Common myeloid progenitor, CD34-positive (primary cell): ENCODE results near the gene MACROD2.

Experiments
- CTCF ChIA-PET: fragments of 350-600 bp; sonication (Branson Sonifier 250); formaldehyde crosslinking; loops from one replicate; lab custom pipeline; 2021; ENCODE audit warnings: antibody characterized with exemption; lab: Charles Lee
- POLR2A ChIA-PET: fragments of 350-600 bp; sonication (Branson Sonifier 250); formaldehyde crosslinking; loops from one replicate; lab custom pipeline; 2021; ENCODE audit warnings: antibody characterized with exemption; lab: Charles Lee
- DNase-seq, 3 donors: peaks; one replicate each; pipeline versions ENCODE4 v3.0.0 to v3.0.0-alpha.2; 2013
- H3K27ac ChIP-seq, 2 experiments: 1 replicate in 1 of 2; 2 replicates in 1 of 2; pipeline ENCODE4 v1.7.0; 2013; ENCODE audit warnings: inconsistent platforms in 2 of 2, low read length in 2 of 2, mild to moderate bottlenecking in 2 of 2, low read depth in 1 of 2, moderate library complexity in 1 of 2; ENCODE audit not compliant: severe bottlenecking in 2 of 2, insufficient read depth in 1 of 2, poor library complexity in 1 of 2
- H3K27me3 ChIP-seq, 5 experiments: replicated peaks in 2 of 5; 1 replicate in 3 of 5; 2 replicates in 2 of 5; pipeline versions ENCODE4 v1.6.1 to v1.7.0; 2013; ENCODE audit warnings: low read length in 4 of 5, mild to moderate bottlenecking in 2 of 5, moderate library complexity in 2 of 5, inconsistent platforms in 1 of 5; ENCODE audit not compliant: insufficient read depth in 5 of 5, control insufficient read depth in 4 of 5
- H3K36me3 ChIP-seq, 4 experiments: 1 replicate in 2 of 4; 2 replicates in 2 of 4; pipeline versions ENCODE4 v1.6.1 to v1.7.0; 2013; ENCODE audit warnings: low read length in 3 of 4, control low read depth in 1 of 4, mild to moderate bottlenecking in 1 of 4; ENCODE audit not compliant: control insufficient read depth in 4 of 4, insufficient read depth in 4 of 4
- H3K4me1 ChIP-seq, 4 experiments: 1 replicate in 3 of 4; 2 replicates in 1 of 4; pipeline versions ENCODE4 v1.6.1 to v1.7.1; 2013; ENCODE audit warnings: low read length in 3 of 4, mild to moderate bottlenecking in 3 of 4, control low read depth in 1 of 4, inconsistent platforms in 1 of 4, moderate library complexity in 1 of 4; ENCODE audit not compliant: control insufficient read depth in 4 of 4, insufficient read depth in 4 of 4; ENCODE audit errors: control extremely low read depth in 1 of 4
- H3K4me3 ChIP-seq, 7 experiments: 1 replicate in 4 of 7; 2 replicates in 3 of 7; pipeline versions ENCODE4 v1.5.1 to v1.7.0; 2013; ENCODE audit warnings: mild to moderate bottlenecking in 7 of 7, low read length in 6 of 7, moderate library complexity in 6 of 7, inconsistent platforms in 2 of 7, low read depth in 2 of 7, control low read depth in 1 of 7; ENCODE audit not compliant: insufficient read depth in 4 of 7, control insufficient read depth in 1 of 7; ENCODE audit errors: extremely low read depth in 1 of 7
- H3K9me3 ChIP-seq, 5 experiments: 1 replicate in 4 of 5; 2 replicates in 1 of 5; pipeline versions ENCODE4 v1.6.1 to v1.7.1; 2013; ENCODE audit warnings: low read length in 4 of 5, mild to moderate bottlenecking in 2 of 5, inconsistent platforms in 1 of 5, low read depth in 1 of 5, moderate library complexity in 1 of 5; ENCODE audit not compliant: control insufficient read depth in 4 of 5, insufficient read depth in 2 of 5; ENCODE audit errors: control extremely low read depth in 1 of 5
- WGBS: methylation state at CpG from one replicate; pipeline ENCODE4 v1.1.5; 2013; ENCODE audit not compliant: insufficient coverage; 5-methylcytosine and 5-hydroxymethylcytosine counted together

The MACROD2 gene

DNA sequence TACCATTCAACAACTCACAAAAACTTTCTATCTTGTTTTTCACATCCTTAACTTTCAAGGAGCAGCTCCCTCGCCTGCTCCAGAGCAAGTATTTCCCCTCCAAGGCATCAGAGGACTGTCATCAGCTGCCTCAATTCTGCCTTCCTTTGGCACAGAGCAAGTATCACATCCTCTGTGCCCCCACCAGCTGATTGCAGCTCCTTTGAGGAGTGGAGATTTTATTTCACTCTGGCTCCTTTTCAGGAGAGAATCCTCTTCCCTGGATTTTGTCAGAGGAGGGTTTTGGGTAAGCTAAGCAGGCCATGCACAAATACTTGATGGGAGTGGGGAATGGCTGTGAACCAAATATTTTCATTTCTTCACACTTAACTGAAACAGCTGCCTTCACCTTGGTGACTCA lies 952.6 kb downstream of the MACROD2 start:
- Histone ChIP-seq H3K4me1 (no peaks in the 10 kb centered on the region), H3K4me3 (no peak overlapping the region), H3K36me3 (no peaks in the 10 kb centered on the region), H3K27me3 (no peaks in the 10 kb centered on the region), H3K9me3 (no peaks in the 10 kb centered on the region), H3K27ac (no peak overlapping the region)
- DNase-seq: no peak
- WGBS: 65% methylated on average over 1 of the region's 1 CpG
- CTCF ChIA-PET: no interaction called here
- POLR2A ChIA-PET: no interaction called here

- no peak for DNase-seq
- H3K9me3 ChIP-seq: no peaks in the 10 kb centered on the region
- H3K27me3 ChIP-seq: no peaks in the 10 kb centered on the region
- H3K4me3 ChIP-seq: no peak overlapping the region
- WGBS: 84% methylated on average over 3 of the region's 3 CpGs
- H3K4me1 ChIP-seq: no peaks in the 10 kb centered on the region
- no peaks in the 10 kb centered on the region for H3K36me3 ChIP-seq
- POLR2A ChIA-PET: no interaction called here
- CTCF ChIA-PET: no interaction called here
- no peak overlapping the region for H3K27ac ChIP-seq
These were observed 953.1 kb downstream of the MACROD2 start for GRCh38 chr20:14948416-14948815.

DNA sequence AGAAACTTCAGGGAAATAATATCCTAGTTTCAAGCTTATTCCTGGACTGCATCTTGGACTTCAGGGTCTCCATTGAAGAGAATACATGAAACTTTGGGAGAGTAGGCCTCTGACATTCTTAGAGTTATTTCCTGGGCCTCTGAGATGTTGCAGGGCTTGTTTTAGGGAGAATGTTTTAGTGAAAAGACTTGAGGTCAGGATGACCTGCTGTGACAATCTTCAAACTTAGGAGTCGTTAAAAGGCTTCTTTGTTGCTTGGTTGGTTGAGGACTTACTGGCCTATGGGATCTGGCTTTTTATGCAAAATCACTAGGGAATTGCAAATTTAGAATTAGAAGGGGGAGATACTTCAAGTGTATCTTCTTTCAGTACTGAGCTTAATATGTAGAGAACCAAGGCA lies 955.3 kb downstream of the MACROD2 start:
- POLR2A ChIA-PET: no interaction called here
- H3K4me1 ChIP-seq: no peaks in the 10 kb centered on the region
- no peak overlapping the region for H3K4me3 ChIP-seq
- DNase-seq: no peak
- H3K27ac ChIP-seq: no peak overlapping the region
- CTCF ChIA-PET: no interaction called here
- no peaks in the 10 kb centered on the region for H3K27me3 ChIP-seq
- H3K9me3 ChIP-seq: no peaks in the 10 kb centered on the region
- WGBS: 100% methylated on average over 1 of the region's 1 CpG
- no peaks in the 10 kb centered on the region for H3K36me3 ChIP-seq

DNA sequence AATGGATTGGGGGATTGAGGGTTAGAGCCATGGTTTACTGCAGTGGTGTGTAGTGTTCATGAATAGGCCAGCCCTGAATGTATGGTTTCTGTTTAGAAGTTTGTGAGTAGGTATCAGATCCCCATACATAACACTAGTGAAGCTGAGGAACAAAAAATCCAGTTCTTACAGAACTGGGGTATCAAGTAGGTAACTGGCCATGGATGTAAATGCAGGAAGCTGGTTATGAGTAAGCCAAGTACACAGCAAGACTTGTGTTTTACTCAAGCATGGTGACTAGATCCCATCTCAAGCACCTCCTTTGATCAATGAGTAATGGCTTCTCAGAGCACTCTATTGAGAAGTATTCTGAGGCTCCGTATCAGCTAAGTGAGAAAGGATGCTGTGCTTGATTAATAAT lies 955.8 kb downstream of the MACROD2 start:
- CTCF ChIA-PET: no interaction called here
- Histone ChIP-seq H3K27me3 (no peaks in the 10 kb centered on the region), H3K27ac (no peak overlapping the region), H3K36me3 (no peaks in the 10 kb centered on the region), H3K9me3 (no peaks in the 10 kb centered on the region), H3K4me3 (no peak overlapping the region), H3K4me1 (no peaks in the 10 kb centered on the region)
- no CpG with 5 or more reads among the region's 1 CpG for WGBS
- DNase-seq: no peak
- POLR2A ChIA-PET: no interaction called here

DNA sequence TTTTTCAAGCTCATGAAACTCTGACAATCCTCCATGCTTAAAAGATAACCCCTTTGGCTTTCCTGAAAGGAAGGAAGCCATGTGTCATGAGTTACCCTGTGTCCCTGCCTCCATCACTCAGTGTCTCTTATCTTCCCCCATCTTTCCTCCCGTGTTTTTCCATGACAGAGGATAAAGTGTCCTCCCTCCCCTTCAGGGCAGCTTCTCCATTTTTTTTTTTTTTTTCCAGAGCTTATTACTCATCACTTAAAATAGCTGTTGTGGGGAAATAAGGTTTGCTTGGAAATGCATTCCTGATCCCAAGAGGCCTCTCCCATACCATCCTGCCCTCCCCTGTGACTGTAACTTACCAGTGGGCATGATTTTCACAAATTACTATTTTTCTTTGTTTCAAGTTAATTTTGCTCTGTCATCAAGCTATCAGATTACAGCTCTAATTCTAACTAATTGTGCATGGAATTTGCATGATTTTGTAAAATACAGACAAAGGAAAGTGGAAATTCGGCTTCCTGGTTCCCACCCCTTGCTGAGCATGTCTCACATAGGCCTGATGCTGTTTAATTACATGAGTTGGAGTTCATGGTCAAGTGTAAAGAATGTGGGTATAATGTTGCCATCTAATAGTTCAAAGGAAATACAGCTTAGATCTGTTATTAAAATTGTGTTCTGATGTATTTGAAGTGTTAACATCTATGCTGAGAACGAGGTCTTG lies 956.5 kb downstream of the MACROD2 start:
- ChIA-PET POLR2A (no interaction called here), CTCF (no interaction called here)
- H3K4me3 ChIP-seq: no peak overlapping the region
- no peak overlapping the region for H3K27ac ChIP-seq
- no peaks in the 10 kb centered on the region for H3K36me3 ChIP-seq
- no peaks in the 10 kb centered on the region for H3K9me3 ChIP-seq
- WGBS: 67% methylated on average over 2 of the region's 3 CpGs
- H3K27me3 ChIP-seq: no peaks in the 10 kb centered on the region
- no peak for DNase-seq
- H3K4me1 ChIP-seq: no peaks in the 10 kb centered on the region

DNA sequence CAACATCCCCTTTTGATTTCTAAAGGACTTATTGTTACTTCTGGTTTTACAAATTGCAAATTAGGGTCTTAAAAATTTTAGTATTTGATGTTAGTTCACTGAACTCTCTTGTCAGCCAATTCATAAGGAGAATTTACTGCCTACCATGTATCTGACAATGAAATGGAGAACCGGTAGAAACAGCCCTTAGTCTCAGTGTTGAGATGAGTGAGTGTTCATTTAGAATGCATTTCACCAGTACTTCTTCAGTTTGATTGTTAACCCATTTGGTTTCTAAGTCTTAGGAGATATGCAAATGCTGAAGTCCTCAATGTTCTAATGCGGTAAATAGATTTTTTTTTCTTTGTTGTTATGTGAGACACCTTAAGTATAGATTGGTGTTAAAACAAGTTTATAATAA lies 958.4 kb downstream of the MACROD2 start:
- ChIA-PET POLR2A (no interaction called here), CTCF (no interaction called here)
- no peaks in the 10 kb centered on the region for H3K4me1 ChIP-seq
- no peak overlapping the region for H3K4me3 ChIP-seq
- no peaks in the 10 kb centered on the region for H3K36me3 ChIP-seq
- DNase-seq: peak in 2 of 3 donors; percentile 3 to 27
- H3K27ac ChIP-seq: no peak overlapping the region
- H3K27me3 ChIP-seq: no peaks in the 10 kb centered on the region
- H3K9me3 ChIP-seq: no peaks in the 10 kb centered on the region
- WGBS: 80% methylated on average over 1 of the region's 2 CpGs

GRCh38 chr20:14955399-14955798 lies 960.1 kb downstream of the MACROD2 start:
- no peak overlapping the region for H3K4me3 ChIP-seq
- H3K27ac ChIP-seq: no peak overlapping the region
- 100% methylated on average over 1 of the region's 4 CpGs for WGBS
- no peaks in the 10 kb centered on the region for H3K9me3 ChIP-seq
- no peaks in the 10 kb centered on the region for H3K4me1 ChIP-seq
- peak in 2 of 3 donors; percentile 26 to 67 for DNase-seq
- ChIA-PET CTCF (no interaction called here), POLR2A (interaction anchor here (0.6 kb wide), 1 partner anchor 74 kb away, joined by 3 read pairs; no protein-coding TSS in a partner anchor)
- no peaks in the 10 kb centered on the region for H3K36me3 ChIP-seq
- H3K27me3 ChIP-seq: no peaks in the 10 kb centered on the region
